Upper lobe of left lung (tissue), 4 donors: ENCODE results near the gene PLD4.

Source experiments
- CTCF ChIP-seq, 6 experiments: fragments of 450-650 bp in 4 of 6; fragments of 200-600 bp in 2 of 6; sonication (generic) in 2 of 6; IDR thresholded peaks; one replicate each; pipeline ENCODE4 v1.5.1; 2016 to 2019; ENCODE audit warnings: antibody characterized with exemption in 6 of 6
- EP300 ChIP-seq, 4 donors: sonication (generic); formaldehyde crosslinking; IDR thresholded peaks; one replicate each; pipeline ENCODE4 v1.5.1; 2017; ENCODE audit warnings: antibody characterized with exemption in 4 of 4, control low read depth in 2 of 4

GRCh38 chr14:104977681-104978653, 53.3 kb downstream of the PLD4 start, which contains the start of gene AHNAK2:
- TF ChIP-seq CTCF (IDR thresholded peaks at IDR 0.05) (no peak), EP300 (IDR thresholded peaks at IDR 0.05) (no peak)
